ENCODE data around the gene DSE.

The DSE gene

GRCh38 chr6:116369964-116370759 lies 585 bp upstream of the DSE start:
- Histone ChIP-seq H3K4me2 (ENCODE audit: low read length, poor library complexity, severe bottlenecking) (peak overlapping the region; percentile 80), H2BK15ac (ENCODE audit: low read depth, poor library complexity, severe bottlenecking) (peak overlapping the region; percentile 97), H3K4me3 (ENCODE audit: insufficient read depth in 1 of 2, low read depth in 1 of 2, low read length in 2 of 2) (peak overlapping the region; percentile 89 to 98), H3K27me3 (ENCODE audit: control insufficient read depth in 1 of 2, insufficient read depth in 1 of 2, low read length in 2 of 2) (no peaks in the 10 kb centered on the region), H2AFZ (ENCODE audit: low read depth, low read length) (peak overlapping the region; percentile 77), H3K14ac (ENCODE audit: low read length in 2 of 2) (no peak overlapping the region), H3K23ac (ENCODE audit: low read length in 2 of 2) (no peak overlapping the region), H3K4me1 (ENCODE audit: control insufficient read depth, insufficient read depth, low read depth, low read length) (peaks cover 8% of the 10 kb centered on the region), H3K27ac (ENCODE audit: low read length, poor library complexity, severe bottlenecking) (peak overlapping the region; percentile 96), H2BK5ac (ENCODE audit: low read depth, low read length, poor library complexity, severe bottlenecking) (peak overlapping the region; percentile 87), H3K18ac (ENCODE audit: low read depth in 1 of 2, low read length in 2 of 2) (peak overlapping the region; percentile 77 to 81), H2BK120ac (ENCODE audit: low read depth, low read length) (peak overlapping the region; percentile 67), H3K36me3 (ENCODE audit: control insufficient read depth in 1 of 2, insufficient read depth in 2 of 2, low read depth in 1 of 2, low read length in 2 of 2) (no peaks in the 10 kb centered on the region), H3K9ac (ENCODE audit: low read length) (peak overlapping the region; percentile 97), H4K8ac (ENCODE audit: low read length) (peak overlapping the region; percentile 64), H2BK12ac (ENCODE audit: low read length in 2 of 2) (no peak overlapping the region), H3K79me1 (replicated peaks; ENCODE audit: low read length, poor library complexity, severe bottlenecking) (peaks cover 8% of the 10 kb centered on the region), H4K91ac (ENCODE audit: low read length) (peak overlapping the region; percentile 75), H3K9me3 (ENCODE audit: control insufficient read depth, low read length) (no peaks in the 10 kb centered on the region), H3K4ac (ENCODE audit: low read depth in 1 of 2, low read length in 2 of 2) (peak overlapping the region in 1 of 2 experiments; percentile 78), H2AK5ac (ENCODE audit: low read length, severe bottlenecking) (peak overlapping the region; percentile 62)
- DNase-seq = no peak
- WGBS = 16% methylated on average over 19 of the region's 29 CpGs

GRCh38 chr6:116371120-116371917 lies 572 bp downstream of the DSE start:
- peak overlapping the region; percentile 97 for H3K9ac ChIP-seq (ENCODE audit: low read length)
- H2BK5ac ChIP-seq (ENCODE audit: low read depth, low read length, poor library complexity, severe bottlenecking) = peak overlapping the region; percentile 98
- peak overlapping the region; percentile 89 for H2BK15ac ChIP-seq (ENCODE audit: low read depth, poor library complexity, severe bottlenecking)
- H2AK5ac ChIP-seq (ENCODE audit: low read length, severe bottlenecking) = peak overlapping the region; percentile 84
- H2BK12ac ChIP-seq (ENCODE audit: low read length in 2 of 2) = peak overlapping the region; percentile 4 to 99
- peaks cover 8% of the 10 kb centered on the region for H3K4me1 ChIP-seq (ENCODE audit: control insufficient read depth, insufficient read depth, low read depth, low read length)
- DNase-seq = peak; percentile 94
- H3K23ac ChIP-seq (ENCODE audit: low read length in 2 of 2) = peak overlapping the region in 1 of 2 experiments; percentile 96
- H3K27me3 ChIP-seq (ENCODE audit: control insufficient read depth in 1 of 2, insufficient read depth in 1 of 2, low read length in 2 of 2) = no peaks in the 10 kb centered on the region
- H4K91ac ChIP-seq (ENCODE audit: low read length) = peak overlapping the region; percentile 94
- peak overlapping the region; percentile 72 for H2AFZ ChIP-seq (ENCODE audit: low read depth, low read length)
- no peaks in the 10 kb centered on the region for H3K9me3 ChIP-seq (ENCODE audit: control insufficient read depth, low read length)
- peak overlapping the region; percentile 67 for H2BK120ac ChIP-seq (ENCODE audit: low read depth, low read length)
- peak overlapping the region; percentile 47 to 99 for H3K14ac ChIP-seq (ENCODE audit: low read length in 2 of 2)
- peak overlapping the region; percentile 85 to 99 for H3K18ac ChIP-seq (ENCODE audit: low read depth in 1 of 2, low read length in 2 of 2)
- H4K8ac ChIP-seq (ENCODE audit: low read length) = peak overlapping the region; percentile 87
- peak overlapping the region; percentile 89 to 98 for H3K4me3 ChIP-seq (ENCODE audit: insufficient read depth in 1 of 2, low read depth in 1 of 2, low read length in 2 of 2)
- under 1% methylated on average over 62 of the region's 75 CpGs for WGBS
- peak overlapping the region; percentile 80 for H3K4me2 ChIP-seq (ENCODE audit: low read length, poor library complexity, severe bottlenecking)
- H3K27ac ChIP-seq (ENCODE audit: low read length, poor library complexity, severe bottlenecking) = peak overlapping the region; percentile 99
- peak overlapping the region; percentile 94 to 96 for H3K4ac ChIP-seq (ENCODE audit: low read depth in 1 of 2, low read length in 2 of 2)
- peaks cover 6% of the 10 kb centered on the region for H3K79me1 ChIP-seq (replicated peaks; ENCODE audit: low read length, poor library complexity, severe bottlenecking)
- no peaks in the 10 kb centered on the region for H3K36me3 ChIP-seq (ENCODE audit: control insufficient read depth in 1 of 2, insufficient read depth in 2 of 2, low read depth in 1 of 2, low read length in 2 of 2)

GRCh38 chr6:116371918-116372209 lies 1.1 kb downstream of the DSE start:
- no peak overlapping the region for H3K23ac ChIP-seq (ENCODE audit: low read length in 2 of 2)
- WGBS = 38% methylated on average over 7 of the region's 8 CpGs

GRCh38 chr6:116373300-116373699 lies 2.6 kb downstream of the DSE start:
- Histone ChIP-seq H3K18ac (ENCODE audit: low read depth in 1 of 2, low read length in 2 of 2) (no peak overlapping the region), H3K4me1 (ENCODE audit: control insufficient read depth, insufficient read depth, low read depth, low read length) (peaks cover 6% of the 10 kb centered on the region), H2BK12ac (ENCODE audit: low read length in 2 of 2) (no peak overlapping the region), H3K4me2 (ENCODE audit: low read length, poor library complexity, severe bottlenecking) (peak overlapping the region; percentile 16), H3K4me3 (ENCODE audit: insufficient read depth in 1 of 2, low read depth in 1 of 2, low read length in 2 of 2) (no peak overlapping the region), H3K23ac (ENCODE audit: low read length in 2 of 2) (no peak overlapping the region), H3K9ac (ENCODE audit: low read length) (no peak overlapping the region), H3K14ac (ENCODE audit: low read length in 2 of 2) (no peak overlapping the region), H3K79me1 (replicated peaks; ENCODE audit: low read length, poor library complexity, severe bottlenecking) (peaks cover 4% of the 10 kb centered on the region), H3K36me3 (ENCODE audit: control insufficient read depth in 1 of 2, insufficient read depth in 2 of 2, low read depth in 1 of 2, low read length in 2 of 2) (no peaks in the 10 kb centered on the region), H4K8ac (ENCODE audit: low read length) (no peak overlapping the region), H3K9me3 (ENCODE audit: control insufficient read depth, low read length) (no peaks in the 10 kb centered on the region), H2AK5ac (ENCODE audit: low read length, severe bottlenecking) (no peak overlapping the region), H3K27me3 (ENCODE audit: control insufficient read depth in 1 of 2, insufficient read depth in 1 of 2, low read length in 2 of 2) (no peaks in the 10 kb centered on the region), H2BK5ac (ENCODE audit: low read depth, low read length, poor library complexity, severe bottlenecking) (no peak overlapping the region), H3K27ac (ENCODE audit: low read length, poor library complexity, severe bottlenecking) (no peak overlapping the region), H2BK120ac (ENCODE audit: low read depth, low read length) (no peak overlapping the region), H2AFZ (ENCODE audit: low read depth, low read length) (no peak overlapping the region), H3K4ac (ENCODE audit: low read depth in 1 of 2, low read length in 2 of 2) (no peak overlapping the region), H2BK15ac (ENCODE audit: low read depth, poor library complexity, severe bottlenecking) (no peak overlapping the region), H4K91ac (ENCODE audit: low read length) (no peak overlapping the region)
- DNase-seq = peak; percentile 30
- WGBS = 95% methylated on average over 6 of the region's 6 CpGs

More at GRCh38 chr6:116371918-116372209, 1.1 kb downstream of the DSE start:
- no peak overlapping the region for H2BK12ac ChIP-seq (ENCODE audit: low read length in 2 of 2)
- no peak for DNase-seq
- H3K9me3 ChIP-seq (ENCODE audit: control insufficient read depth, low read length) = no peaks in the 10 kb centered on the region
- H2BK5ac ChIP-seq (ENCODE audit: low read depth, low read length, poor library complexity, severe bottlenecking) = peak overlapping the region; percentile 98
- peak overlapping the region; percentile 80 for H3K4me2 ChIP-seq (ENCODE audit: low read length, poor library complexity, severe bottlenecking)
- H4K8ac ChIP-seq (ENCODE audit: low read length) = no peak overlapping the region
- no peak overlapping the region for H2AFZ ChIP-seq (ENCODE audit: low read depth, low read length)
- peaks cover 4% of the 10 kb centered on the region for H3K79me1 ChIP-seq (replicated peaks; ENCODE audit: low read length, poor library complexity, severe bottlenecking)
- no peak overlapping the region for H2BK15ac ChIP-seq (ENCODE audit: low read depth, poor library complexity, severe bottlenecking)
- peaks cover 8% of the 10 kb centered on the region for H3K4me1 ChIP-seq (ENCODE audit: control insufficient read depth, insufficient read depth, low read depth, low read length)
- peak overlapping the region; percentile 54 for H2BK120ac ChIP-seq (ENCODE audit: low read depth, low read length)
- no peak overlapping the region for H3K4ac ChIP-seq (ENCODE audit: low read depth in 1 of 2, low read length in 2 of 2)
- H3K27ac ChIP-seq (ENCODE audit: low read length, poor library complexity, severe bottlenecking) = peak overlapping the region; percentile 99
- no peak overlapping the region for H3K18ac ChIP-seq (ENCODE audit: low read depth in 1 of 2, low read length in 2 of 2)
- H4K91ac ChIP-seq (ENCODE audit: low read length) = no peak overlapping the region
- no peak overlapping the region for H3K14ac ChIP-seq (ENCODE audit: low read length in 2 of 2)
- H2AK5ac ChIP-seq (ENCODE audit: low read length, severe bottlenecking) = peak overlapping the region; percentile 84
- H3K27me3 ChIP-seq (ENCODE audit: control insufficient read depth in 1 of 2, insufficient read depth in 1 of 2, low read length in 2 of 2) = no peaks in the 10 kb centered on the region
- peak overlapping the region; percentile 89 to 98 for H3K4me3 ChIP-seq (ENCODE audit: insufficient read depth in 1 of 2, low read depth in 1 of 2, low read length in 2 of 2)
- no peaks in the 10 kb centered on the region for H3K36me3 ChIP-seq (ENCODE audit: control insufficient read depth in 1 of 2, insufficient read depth in 2 of 2, low read depth in 1 of 2, low read length in 2 of 2)
- peak overlapping the region; percentile 97 for H3K9ac ChIP-seq (ENCODE audit: low read length)

All from mesenchymal stem cell (in vitro differentiated cells and primary cell).